Trophoblast cell (in vitro differentiated cells and primary cell): ENCODE results near the gene CT47A1. TPM values are rescaled to one million over a fixed set of nuclear protein-coding genes. Genes with fewer than 3 reads are reported as not detected.
"Not testable (repeated sequence)": the region's sequence is repeated elsewhere in the genome, so short reads cannot be mapped to it uniquely, and the experiment has no call there.

Experiments
- DNase-seq, 2 donors: peaks; one replicate each; pipeline ENCODE4 v3.0.0-alpha.2; 2016
- H2AFZ ChIP-seq: 2 replicates; pipeline ENCODE4 v1.6.1; 2013; ENCODE audit warnings: low read length, moderate library complexity, mild to moderate bottlenecking; ENCODE audit not compliant: insufficient read depth, poor library complexity
- H2AK5ac ChIP-seq: 2 replicates; pipeline ENCODE4 v1.6.1; 2013; ENCODE audit warnings: mild to moderate bottlenecking, low read length
- H2BK120ac ChIP-seq: 2 replicates; pipeline ENCODE4 v1.6.1; 2013; ENCODE audit warnings: low read length, mild to moderate bottlenecking, moderate library complexity; ENCODE audit not compliant: insufficient read depth, poor library complexity
- H2BK12ac ChIP-seq: 2 replicates; pipeline ENCODE4 v1.6.1; 2013; ENCODE audit warnings: mild to moderate bottlenecking, low read length, moderate library complexity
- H2BK5ac ChIP-seq: 2 replicates; pipeline ENCODE4 v1.6.1; 2013; ENCODE audit warnings: low read length, low read depth, moderate library complexity, mild to moderate bottlenecking; ENCODE audit not compliant: poor library complexity
- H3K14ac ChIP-seq: 2 replicates; pipeline ENCODE4 v1.6.1; 2013; ENCODE audit warnings: mild to moderate bottlenecking, low read length
- H3K18ac ChIP-seq: 2 replicates; pipeline ENCODE4 v1.6.1; 2013; ENCODE audit warnings: mild to moderate bottlenecking, low read length
- H3K23ac ChIP-seq: 2 replicates; pipeline ENCODE4 v1.6.1; 2013; ENCODE audit warnings: low read length
- H3K27ac ChIP-seq: 2 replicates; pipeline ENCODE4 v1.5.1; 2013; ENCODE audit warnings: low read depth, mild to moderate bottlenecking, inconsistent platforms, low read length, moderate library complexity
- H3K27me3 ChIP-seq: 2 replicates; pipeline ENCODE4 v1.6.1; 2013; ENCODE audit warnings: inconsistent platforms, mild to moderate bottlenecking, low read length, moderate library complexity; ENCODE audit not compliant: insufficient read depth
- H3K36me3 ChIP-seq, 2 experiments: 1 replicate in 1 of 2; 2 replicates in 1 of 2; pipeline ENCODE4 v1.6.1; 2013; ENCODE audit warnings: low read length in 2 of 2, mild to moderate bottlenecking in 2 of 2, moderate library complexity in 1 of 2; ENCODE audit not compliant: insufficient read depth in 2 of 2, control insufficient read depth in 1 of 2
- H3K4ac ChIP-seq: 2 replicates; pipeline ENCODE4 v1.6.1; 2013; ENCODE audit warnings: low read depth, mild to moderate bottlenecking, low read length, moderate library complexity
- H3K4me1 ChIP-seq, 2 experiments: 1 replicate in 1 of 2; 2 replicates in 1 of 2; pipeline ENCODE4 v1.6.1; 2013; ENCODE audit warnings: low read length in 2 of 2, mild to moderate bottlenecking in 2 of 2, moderate library complexity in 1 of 2; ENCODE audit not compliant: insufficient read depth in 2 of 2, control insufficient read depth in 1 of 2
- H3K4me2 ChIP-seq: 2 replicates; pipeline ENCODE4 v1.6.1; 2013; ENCODE audit warnings: inconsistent platforms, mild to moderate bottlenecking, low read length, moderate library complexity
- H3K4me3 ChIP-seq: 2 replicates; pipeline ENCODE4 v1.5.1; 2013; ENCODE audit warnings: mild to moderate bottlenecking, low read depth, low read length, inconsistent platforms
- H3K79me1 ChIP-seq: one replicate; pipeline ENCODE4 v1.6.1; 2013; ENCODE audit warnings: low read length
- H3K79me2 ChIP-seq: 2 replicates; pipeline ENCODE4 v1.6.1; 2013; ENCODE audit warnings: low read length, mild to moderate bottlenecking; ENCODE audit not compliant: control insufficient read depth, insufficient read depth, poor library complexity
- H3K9ac ChIP-seq: 2 replicates; pipeline ENCODE4 v1.6.1; 2013; ENCODE audit warnings: mild to moderate bottlenecking, low read length
- H3K9me3 ChIP-seq: 2 replicates; pipeline ENCODE4 v1.6.1; 2013; ENCODE audit warnings: low read depth, mild to moderate bottlenecking, control low read depth, inconsistent platforms, low read length; ENCODE audit not compliant: insufficient read depth
- H4K12ac ChIP-seq: 2 replicates; pipeline ENCODE4 v1.6.1; 2013; ENCODE audit warnings: low read depth, mild to moderate bottlenecking, low read length, moderate library complexity
- H4K8ac ChIP-seq: 2 replicates; pipeline ENCODE4 v1.6.1; 2013; ENCODE audit warnings: low read depth, mild to moderate bottlenecking, low read length, moderate library complexity
- H4K91ac ChIP-seq: one replicate; pipeline ENCODE4 v1.6.1; 2013; ENCODE audit warnings: low read depth, mild to moderate bottlenecking, low read length, moderate library complexity
- WGBS: extraction: QIAGEN DNeasy Blood & Tissue Kit; methylation state at CpG from one replicate; pipeline ENCODE4 v1.1.7; 2013; ENCODE audit warnings: missing lambda C conversion rate; ENCODE audit not compliant: insufficient read length, insufficient coverage; ENCODE audit errors: extremely low coverage; 5-methylcytosine and 5-hydroxymethylcytosine counted together
- polyA plus RNA-seq: library from polyadenylated mRNA; stranded (reverse); fragments of 200-250 nt; gene quantifications from 2 replicates; pipeline ENCODE4 v1.2.3, GENCODE V29; 2013

Gene CT47A1
- polyA plus RNA-seq, result not detected in 2 replicates

DNA sequence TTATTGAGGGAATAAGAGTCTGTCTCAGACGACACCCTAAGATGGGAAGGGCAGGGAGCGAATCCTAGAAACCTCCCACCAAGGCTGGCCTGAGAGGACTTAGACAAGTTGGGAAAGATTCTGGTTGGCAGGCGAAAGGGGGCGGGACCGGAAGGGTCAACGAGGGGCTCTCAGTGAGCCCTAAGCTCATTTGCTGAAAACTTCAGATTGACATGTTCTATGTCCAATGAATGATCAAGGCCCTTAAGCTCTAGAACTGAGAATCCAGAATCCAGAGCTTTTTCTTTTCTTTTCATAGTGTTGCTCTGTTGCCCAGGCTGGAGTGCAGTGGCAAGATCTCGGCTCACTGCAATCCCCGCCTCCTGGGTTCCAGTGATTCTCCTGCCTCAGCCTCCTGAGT lies at the start of gene CT47A1:
TSS of gene CT47A1 (minus strand) at position 101 of the 400 bp plus-strand sequence. CDS start 231 bp downstream, outside the sequence.
- not testable (repeated sequence) for H3K14ac ChIP-seq

DNA sequence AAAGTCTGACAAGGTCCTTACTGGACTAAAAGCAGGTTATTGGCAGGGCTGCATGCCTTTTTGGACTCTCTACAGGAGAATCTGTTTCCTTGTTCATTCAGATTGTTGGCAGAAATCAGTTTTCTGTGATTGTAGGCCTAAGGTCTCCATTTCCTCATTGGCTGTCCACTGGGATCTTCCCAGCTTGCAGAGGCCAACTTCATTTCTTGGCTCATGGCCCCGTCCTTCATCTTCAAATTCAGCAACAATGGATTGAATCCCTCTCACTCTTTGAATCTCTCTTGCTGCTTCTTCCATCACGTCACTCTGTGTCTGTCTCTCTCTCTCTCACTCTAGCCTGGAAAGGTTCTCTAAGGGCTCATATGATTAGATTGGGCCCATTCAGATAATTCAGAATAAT lies 47.0 kb upstream of the CT47A1 start:
- Histone ChIP-seq H3K18ac (no peak overlapping the region), H2BK5ac (no peak overlapping the region), H3K27ac (no peak overlapping the region), H3K27me3 (no peaks in the 10 kb centered on the region), H3K14ac (no peak overlapping the region), H3K9ac (no peak overlapping the region), H3K79me2 (no peaks in the 10 kb centered on the region), H2AFZ (no peak overlapping the region), H4K12ac (no peak overlapping the region), H3K4me2 (no peak overlapping the region), H3K4me1 (no peaks in the 10 kb centered on the region), H4K8ac (no peak overlapping the region), H3K4me3 (no peak overlapping the region), H3K79me1 (no peaks in the 10 kb centered on the region), H2BK120ac (no peak overlapping the region), H3K36me3 (no peaks in the 10 kb centered on the region), H3K9me3 (no peaks in the 10 kb centered on the region), H4K91ac (no peak overlapping the region), H3K4ac (no peak overlapping the region), H2AK5ac (no peak overlapping the region), H3K23ac (no peak overlapping the region), H2BK12ac (no peak overlapping the region)
- WGBS, result no CpG with 5 or more reads among the region's 2 CpGs
- no peak for DNase-seq

More for the DNA sequence above, at the start of gene CT47A1:
- not testable (repeated sequence) for H4K91ac ChIP-seq, H3K23ac ChIP-seq, H3K79me1 ChIP-seq, H4K8ac ChIP-seq, H3K18ac ChIP-seq, H2BK5ac ChIP-seq, H3K4ac ChIP-seq, H2BK120ac ChIP-seq, H3K4me3 ChIP-seq, H2BK12ac ChIP-seq, H3K27me3 ChIP-seq, H3K4me1 ChIP-seq, H3K79me2 ChIP-seq, H3K9ac ChIP-seq, H2AFZ ChIP-seq, H3K36me3 ChIP-seq, DNase-seq, H4K12ac ChIP-seq, H3K27ac ChIP-seq, H2AK5ac ChIP-seq, H3K9me3 ChIP-seq, H3K4me2 ChIP-seq
- WGBS, result no CpG with 5 or more reads among the region's 8 CpGs

DNA sequence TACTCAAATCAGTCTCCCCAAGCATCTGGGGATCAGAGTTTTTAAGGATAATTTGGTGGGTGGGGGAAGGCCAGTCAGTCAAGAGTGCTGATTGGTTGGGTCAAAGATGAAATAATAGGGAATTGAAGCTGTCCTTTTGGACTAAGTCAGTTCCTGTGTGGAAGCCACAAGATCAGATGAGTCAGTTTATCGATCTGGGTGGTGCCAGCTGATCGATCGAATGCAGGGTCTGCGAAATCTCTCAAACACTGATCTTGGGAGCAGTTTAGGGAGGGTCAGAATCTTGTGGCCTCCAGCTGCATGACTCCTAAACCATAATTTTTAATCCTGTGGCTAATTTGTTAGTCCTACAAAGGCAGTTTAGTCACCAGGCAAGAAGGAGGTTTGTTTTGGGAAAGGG lies 44.5 kb upstream of the CT47A1 start:
- H3K4me3 ChIP-seq, result no peak overlapping the region
- H4K91ac ChIP-seq, result no peak overlapping the region
- no peak overlapping the region for H3K14ac ChIP-seq
- no peak overlapping the region for H3K18ac ChIP-seq
- H3K9me3 ChIP-seq, result no peaks in the 10 kb centered on the region
- H3K27me3 ChIP-seq, result no peaks in the 10 kb centered on the region
- H4K8ac ChIP-seq, result no peak overlapping the region
- H2BK5ac ChIP-seq, result no peak overlapping the region
- H2AFZ ChIP-seq, result no peak overlapping the region
- no peak overlapping the region for H3K4ac ChIP-seq
- no peak overlapping the region for H4K12ac ChIP-seq
- H3K36me3 ChIP-seq, result no peaks in the 10 kb centered on the region
- no peak overlapping the region for H3K9ac ChIP-seq
- H3K27ac ChIP-seq, result no peak overlapping the region
- WGBS, result no CpG with 5 or more reads among the region's 4 CpGs
- no peak overlapping the region for H3K4me2 ChIP-seq
- no peak overlapping the region for H2BK120ac ChIP-seq
- no peak overlapping the region for H2BK12ac ChIP-seq
- H3K79me2 ChIP-seq, result no peaks in the 10 kb centered on the region
- H3K79me1 ChIP-seq, result no peaks in the 10 kb centered on the region
- no peak overlapping the region for H2AK5ac ChIP-seq
- H3K4me1 ChIP-seq, result no peaks in the 10 kb centered on the region
- H3K23ac ChIP-seq, result no peak overlapping the region
- no peak for DNase-seq

DNA sequence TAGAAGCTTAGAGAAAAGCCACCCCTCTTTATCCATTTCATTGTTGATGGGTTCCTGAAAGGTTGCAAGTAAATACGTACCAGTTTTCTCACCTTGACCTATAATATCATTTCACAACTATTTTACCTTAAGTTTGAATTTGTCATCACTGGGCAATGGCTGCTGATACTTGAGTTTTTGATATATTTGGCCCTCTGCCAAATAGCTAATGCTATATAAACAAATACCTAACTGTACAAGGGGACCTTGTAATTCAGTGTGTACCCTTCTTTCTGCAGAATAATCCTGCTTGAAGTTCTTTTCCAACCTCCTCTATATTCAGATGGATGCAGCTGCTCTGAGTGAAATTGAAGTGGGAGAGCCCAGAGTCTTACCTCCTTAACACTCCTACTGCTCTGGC lies 42.9 kb upstream of the CT47A1 start:
- Histone ChIP-seq H2BK120ac (no peak overlapping the region), H3K36me3 (no peaks in the 10 kb centered on the region), H4K8ac (no peak overlapping the region), H3K4me3 (no peak overlapping the region), H3K9ac (no peak overlapping the region), H2BK12ac (no peak overlapping the region), H2AK5ac (no peak overlapping the region), H3K79me2 (no peaks in the 10 kb centered on the region), H4K12ac (no peak overlapping the region), H3K27me3 (no peaks in the 10 kb centered on the region), H3K4me2 (no peak overlapping the region), H4K91ac (no peak overlapping the region), H3K4ac (no peak overlapping the region), H3K18ac (no peak overlapping the region), H3K23ac (no peak overlapping the region), H3K27ac (no peak overlapping the region), H2AFZ (no peak overlapping the region), H3K9me3 (no peaks in the 10 kb centered on the region), H2BK5ac (no peak overlapping the region), H3K4me1 (no peaks in the 10 kb centered on the region), H3K79me1 (no peaks in the 10 kb centered on the region), H3K14ac (no peak overlapping the region)
- DNase-seq, result no peak
- WGBS, result no CpG with 5 or more reads among the region's 1 CpG
